Hepatocyte (in vitro differentiated cells): ENCODE data around the gene TARS1. TPM values are rescaled to one million over a fixed set of nuclear protein-coding genes. Genes with fewer than 3 reads are reported as not detected.

Experiments used
- DNase-seq: peaks from one replicate; pipeline ENCODE4 v3.0.0-alpha.2; 2016; ENCODE audit warnings: low spot score
- H2AFZ ChIP-seq: fragments of 200-600 bp; sonication (generic); 2 replicates; pipeline ENCODE4 v1.6.0; 2016; ENCODE audit warnings: antibody characterized with exemption, mild to moderate bottlenecking
- H3K27ac ChIP-seq: fragments of 200-600 bp; sonication (generic); 2 replicates; pipeline ENCODE4 v1.5.1; 2016; ENCODE audit warnings: mild to moderate bottlenecking
- H3K27me3 ChIP-seq: fragments of 200-600 bp; sonication (generic); 2 replicates; pipeline ENCODE4 v1.6.1; 2016
- H3K36me3 ChIP-seq: fragments of 200-600 bp; sonication (generic); replicated peaks from 2 replicates; pipeline ENCODE4 v1.5.1; 2016; ENCODE audit warnings: low read depth; ENCODE audit not compliant: insufficient read depth
- H3K4me1 ChIP-seq: fragments of 200-600 bp; sonication (generic); 2 replicates; pipeline ENCODE4 v1.5.1; 2016; ENCODE audit warnings: mild to moderate bottlenecking, moderate library complexity; ENCODE audit not compliant: insufficient read depth
- H3K4me2 ChIP-seq: fragments of 200-600 bp; sonication (generic); 2 replicates; pipeline ENCODE4 v1.6.0; 2016
- H3K4me3 ChIP-seq: fragments of 200-600 bp; sonication (generic); 2 replicates; pipeline ENCODE4 v1.5.1; 2016; ENCODE audit warnings: mild to moderate bottlenecking
- H3K79me2 ChIP-seq: fragments of 200-600 bp; sonication (generic); 2 replicates; pipeline ENCODE4 v1.6.0; 2017; ENCODE audit warnings: mild to moderate bottlenecking
- H3K9me2 ChIP-seq: fragments of 200-600 bp; sonication (generic); replicated peaks from 2 replicates; pipeline ENCODE4 v1.6.0; 2017; ENCODE audit warnings: mild to moderate bottlenecking; ENCODE audit not compliant: insufficient read depth
- H3K9me3 ChIP-seq: fragments of 200-600 bp; sonication (generic); 2 replicates; pipeline ENCODE4 v1.5.1; 2016; ENCODE audit warnings: low read depth, mild to moderate bottlenecking
- H4K20me1 ChIP-seq: fragments of 200-600 bp; sonication (generic); 2 replicates; pipeline ENCODE4 v1.6.0; 2016; ENCODE audit warnings: mild to moderate bottlenecking; ENCODE audit not compliant: insufficient read depth, poor library complexity, severe bottlenecking
- EZH2 ChIP-seq: fragments of 200-600 bp; sonication (generic); IDR thresholded peaks from 2 replicates; pipeline ENCODE4 v1.6.1; 2016; ENCODE audit warnings: antibody characterized with exemption, mild to moderate bottlenecking, borderline replicate concordance
- EZH2phosphoT487 ChIP-seq: fragments of 200-600 bp; sonication (generic); IDR thresholded peaks from one replicate; pipeline ENCODE4 v1.6.1; 2018; ENCODE audit warnings: antibody characterized with exemption, mild to moderate bottlenecking, low read depth, moderate library complexity; ENCODE audit not compliant: unreplicated experiment, severe bottlenecking
- WGBS: methylation state at CpG from one replicate; pipeline ENCODE4 v1.1.6; 2016; ENCODE audit warnings: low lambda C conversion rate; ENCODE audit errors: missing lambda C conversion rate; 5-methylcytosine and 5-hydroxymethylcytosine counted together
- polyA plus RNA-seq: library from polyadenylated mRNA; unstranded; fragments of >200 nt; fragmentation: Nextera tagmentation; extraction: Ambion mirVana; gene quantifications from 2 replicates; pipeline ENCODE4 v1.2.1, GENCODE V29; 2016
- total RNA-seq: library from RNA; depleted of rRNA; stranded (reverse); fragments of >200 nt; gene quantifications from 2 replicates; pipeline ENCODE4 v1.2.3, GENCODE V29; 2014
- TF ChIP-seq, protein P1 (sequence below): fragments of 200-600 bp; sonication (generic); IDR thresholded peaks from 2 replicates; pipeline ENCODE4 v1.5.1; 2016; ENCODE audit warnings: antibody characterized with exemption, mild to moderate bottlenecking; ENCODE audit not compliant: poor library complexity

TARS1 gene
- total and polyA plus RNA-seq, 2 experiments from 2014 or later: 109 to 206 TPM

DNA sequence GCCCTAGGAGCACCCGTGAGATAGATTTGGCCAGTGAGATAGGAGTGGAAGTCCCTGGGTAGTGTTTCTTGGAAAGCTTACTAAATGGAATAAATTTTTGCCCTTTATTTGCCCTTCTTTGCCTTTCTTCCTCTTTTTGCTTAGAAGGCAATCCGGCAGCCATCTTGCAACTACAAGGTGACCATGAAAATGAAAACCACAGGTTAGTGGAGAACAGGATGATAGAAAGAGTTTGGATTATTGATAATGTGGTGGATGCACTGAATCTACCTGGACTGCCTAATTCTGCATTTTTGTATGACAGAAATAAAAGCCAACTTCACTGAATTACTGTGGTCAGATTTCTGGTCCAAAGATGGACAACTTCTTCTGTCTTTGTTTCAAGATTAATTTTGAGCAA is 33.2 kb downstream of the TARS1 start:
- DNase-seq: no peak
- Histone ChIP-seq H4K20me1 (no peaks in the 10 kb centered on the region), H3K9me2 (no peaks in the 10 kb centered on the region), H3K9me3 (no peaks in the 10 kb centered on the region), H3K4me1 (no peaks in the 10 kb centered on the region), H2AFZ (no peak overlapping the region), H3K36me3 (peaks cover 3% of the 10 kb centered on the region), H3K4me2 (no peak overlapping the region), H3K79me2 (no peaks in the 10 kb centered on the region), H3K27ac (no peak overlapping the region), H3K27me3 (no peaks in the 10 kb centered on the region), H3K4me3 (no peak overlapping the region)
- TF ChIP-seq EZH2phosphoT487 (no peak), EZH2 (no peak)
- TF ChIP-seq, protein P1, sequence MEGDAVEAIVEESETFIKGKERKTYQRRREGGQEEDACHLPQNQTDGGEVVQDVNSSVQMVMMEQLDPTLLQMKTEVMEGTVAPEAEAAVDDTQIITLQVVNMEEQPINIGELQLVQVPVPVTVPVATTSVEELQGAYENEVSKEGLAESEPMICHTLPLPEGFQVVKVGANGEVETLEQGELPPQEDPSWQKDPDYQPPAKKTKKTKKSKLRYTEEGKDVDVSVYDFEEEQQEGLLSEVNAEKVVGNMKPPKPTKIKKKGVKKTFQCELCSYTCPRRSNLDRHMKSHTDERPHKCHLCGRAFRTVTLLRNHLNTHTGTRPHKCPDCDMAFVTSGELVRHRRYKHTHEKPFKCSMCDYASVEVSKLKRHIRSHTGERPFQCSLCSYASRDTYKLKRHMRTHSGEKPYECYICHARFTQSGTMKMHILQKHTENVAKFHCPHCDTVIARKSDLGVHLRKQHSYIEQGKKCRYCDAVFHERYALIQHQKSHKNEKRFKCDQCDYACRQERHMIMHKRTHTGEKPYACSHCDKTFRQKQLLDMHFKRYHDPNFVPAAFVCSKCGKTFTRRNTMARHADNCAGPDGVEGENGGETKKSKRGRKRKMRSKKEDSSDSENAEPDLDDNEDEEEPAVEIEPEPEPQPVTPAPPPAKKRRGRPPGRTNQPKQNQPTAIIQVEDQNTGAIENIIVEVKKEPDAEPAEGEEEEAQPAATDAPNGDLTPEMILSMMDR: no peak
- 98% methylated on average over 2 of the region's 2 CpGs for WGBS

DNA sequence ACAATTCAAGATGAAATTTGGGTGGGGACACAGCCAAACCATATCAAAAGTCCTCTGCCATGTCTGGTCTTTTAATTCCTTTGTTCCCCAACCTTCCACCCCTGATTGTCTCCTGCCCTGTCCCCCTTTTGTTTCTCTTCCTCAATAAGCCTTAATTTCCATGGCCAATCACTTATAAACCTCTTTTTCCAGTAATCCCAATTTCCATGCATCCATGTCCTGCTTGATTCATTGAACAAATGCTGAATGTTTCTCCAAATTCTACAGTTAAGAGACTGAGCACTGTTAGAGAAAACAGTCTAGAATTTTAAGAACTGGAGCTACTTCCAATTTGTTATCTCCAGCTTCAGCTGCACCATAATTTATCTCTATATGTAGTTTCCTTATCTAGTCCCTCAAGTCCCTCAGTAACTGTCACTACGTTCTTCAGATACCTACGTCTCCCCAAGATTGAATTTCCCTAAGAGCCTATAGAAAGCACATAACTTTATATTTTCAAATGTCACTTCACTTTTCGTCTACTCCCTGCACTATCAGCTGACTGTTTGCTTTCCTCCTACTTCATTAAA is 34.2 kb downstream of the TARS1 start:
- no peaks in the 10 kb centered on the region for H3K9me3 ChIP-seq
- DNase-seq: no peak
- no peaks in the 10 kb centered on the region for H3K4me1 ChIP-seq
- H3K36me3 ChIP-seq: peaks cover 3% of the 10 kb centered on the region
- H3K4me3 ChIP-seq: no peak overlapping the region
- no peaks in the 10 kb centered on the region for H3K27me3 ChIP-seq
- no peak overlapping the region for H2AFZ ChIP-seq
- TF ChIP-seq, protein P1: no peak
- TF ChIP-seq EZH2 (no peak), EZH2phosphoT487 (no peak)
- no peak overlapping the region for H3K4me2 ChIP-seq
- WGBS: 96% methylated on average over 3 of the region's 3 CpGs
- H3K27ac ChIP-seq: no peak overlapping the region
- H3K79me2 ChIP-seq: no peaks in the 10 kb centered on the region
- no peaks in the 10 kb centered on the region for H4K20me1 ChIP-seq
- no peaks in the 10 kb centered on the region for H3K9me2 ChIP-seq

DNA sequence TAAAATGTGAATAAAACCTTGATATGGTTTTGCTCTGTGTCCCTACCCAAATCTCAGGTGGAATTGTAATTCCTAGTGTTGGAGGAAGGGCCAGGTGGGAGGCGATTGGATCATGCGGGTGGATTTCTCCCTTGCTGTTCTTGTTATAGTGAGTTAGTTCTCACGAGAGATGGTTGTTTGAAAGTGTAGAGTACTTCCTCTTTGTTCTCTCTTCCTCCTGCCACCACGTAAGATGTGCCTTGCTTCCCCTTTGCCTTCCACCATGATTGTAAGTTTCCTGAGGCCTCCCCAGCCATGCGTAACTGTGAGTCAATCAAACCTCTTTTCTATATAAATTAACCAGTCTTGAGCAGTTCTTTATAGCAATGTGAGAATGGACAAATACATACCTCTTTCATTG is 34.9 kb downstream of the TARS1 start:
- no peak overlapping the region for H3K27ac ChIP-seq
- WGBS: 97% methylated on average over 5 of the region's 5 CpGs
- H3K4me1 ChIP-seq: no peaks in the 10 kb centered on the region
- H3K36me3 ChIP-seq: peaks cover 3% of the 10 kb centered on the region
- no peaks in the 10 kb centered on the region for H4K20me1 ChIP-seq
- no peak overlapping the region for H2AFZ ChIP-seq
- DNase-seq: no peak
- no peak overlapping the region for H3K4me2 ChIP-seq
- H3K9me3 ChIP-seq: no peaks in the 10 kb centered on the region
- no peaks in the 10 kb centered on the region for H3K79me2 ChIP-seq
- TF ChIP-seq, protein P1: no peak
- no peak overlapping the region for H3K4me3 ChIP-seq
- H3K9me2 ChIP-seq: no peaks in the 10 kb centered on the region
- H3K27me3 ChIP-seq: no peaks in the 10 kb centered on the region

DNA sequence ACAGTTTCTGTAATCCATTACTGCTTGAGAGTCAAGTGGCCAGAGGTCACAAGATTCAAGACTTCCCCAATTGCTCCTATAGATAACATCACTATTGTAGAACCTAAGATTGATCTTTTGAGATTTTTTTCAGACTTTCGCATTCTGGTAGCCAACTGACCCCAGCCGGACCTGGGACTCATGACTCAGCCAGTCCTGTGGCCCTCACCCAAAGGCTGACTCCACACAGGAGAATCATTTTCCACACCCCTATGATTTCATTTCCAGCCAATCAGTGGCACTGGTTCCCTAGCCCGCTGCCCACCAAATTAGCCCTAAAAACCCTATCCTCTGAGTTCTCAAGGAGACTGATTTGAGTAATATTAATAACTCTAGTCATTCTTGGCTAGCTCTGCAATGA is 36.2 kb downstream of the TARS1 start:
- TF ChIP-seq, protein P1: no peak
- TF ChIP-seq EZH2 (no peak), EZH2phosphoT487 (no peak)

More for the DNA sequence above, 36.2 kb downstream of the TARS1 start:
- no peak overlapping the region for H3K4me2 ChIP-seq
- peaks cover 3% of the 10 kb centered on the region for H3K36me3 ChIP-seq
- 100% methylated on average over 3 of the region's 3 CpGs for WGBS
- H3K9me3 ChIP-seq: no peaks in the 10 kb centered on the region
- H4K20me1 ChIP-seq: no peaks in the 10 kb centered on the region
- no peaks in the 10 kb centered on the region for H3K27me3 ChIP-seq
- H3K27ac ChIP-seq: no peak overlapping the region
- no peaks in the 10 kb centered on the region for H3K79me2 ChIP-seq
- H3K4me3 ChIP-seq: no peak overlapping the region
- H3K9me2 ChIP-seq: no peaks in the 10 kb centered on the region
- no peak overlapping the region for H2AFZ ChIP-seq
- DNase-seq: no peak
- H3K4me1 ChIP-seq: no peaks in the 10 kb centered on the region
